ENCODE data around the gene CACNA1D.

DNA sequence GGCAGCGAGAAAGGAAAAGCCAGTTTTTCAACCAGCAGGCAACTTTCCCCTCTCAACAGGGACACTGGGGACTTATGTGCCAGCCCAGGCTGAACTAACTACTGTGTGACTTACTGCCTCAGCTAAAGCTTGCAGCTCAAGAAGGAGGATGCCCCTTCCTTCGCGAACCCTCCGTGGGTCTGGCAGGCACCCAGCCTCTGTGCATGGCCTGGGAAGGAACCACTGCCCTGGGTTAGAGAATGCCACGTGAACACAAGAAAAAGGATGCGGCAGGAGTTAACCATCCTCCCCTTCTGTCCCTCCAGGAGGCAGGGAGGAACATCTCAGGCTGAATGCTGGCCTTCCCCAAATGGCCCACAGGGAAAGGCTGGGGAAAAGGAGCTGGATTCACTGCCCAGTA, 322.8 kb downstream of the CACNA1D start:
- TF ChIP-seq, protein P1, sequence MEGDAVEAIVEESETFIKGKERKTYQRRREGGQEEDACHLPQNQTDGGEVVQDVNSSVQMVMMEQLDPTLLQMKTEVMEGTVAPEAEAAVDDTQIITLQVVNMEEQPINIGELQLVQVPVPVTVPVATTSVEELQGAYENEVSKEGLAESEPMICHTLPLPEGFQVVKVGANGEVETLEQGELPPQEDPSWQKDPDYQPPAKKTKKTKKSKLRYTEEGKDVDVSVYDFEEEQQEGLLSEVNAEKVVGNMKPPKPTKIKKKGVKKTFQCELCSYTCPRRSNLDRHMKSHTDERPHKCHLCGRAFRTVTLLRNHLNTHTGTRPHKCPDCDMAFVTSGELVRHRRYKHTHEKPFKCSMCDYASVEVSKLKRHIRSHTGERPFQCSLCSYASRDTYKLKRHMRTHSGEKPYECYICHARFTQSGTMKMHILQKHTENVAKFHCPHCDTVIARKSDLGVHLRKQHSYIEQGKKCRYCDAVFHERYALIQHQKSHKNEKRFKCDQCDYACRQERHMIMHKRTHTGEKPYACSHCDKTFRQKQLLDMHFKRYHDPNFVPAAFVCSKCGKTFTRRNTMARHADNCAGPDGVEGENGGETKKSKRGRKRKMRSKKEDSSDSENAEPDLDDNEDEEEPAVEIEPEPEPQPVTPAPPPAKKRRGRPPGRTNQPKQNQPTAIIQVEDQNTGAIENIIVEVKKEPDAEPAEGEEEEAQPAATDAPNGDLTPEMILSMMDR (conservative IDR thresholded peaks at IDR 0.05), result no peak
- TF ChIP-seq ZFX (IDR thresholded peaks at IDR 0.05), result no peak

Data from C4-2B (cell line).